ENCODE results near the gene CACNA1D.
"Not testable (repeated sequence)": the region's sequence is repeated elsewhere in the genome, so short reads cannot be mapped to it uniquely, and the experiment has no call there.

The CACNA1D gene

GRCh38 chr3:53530205-53530604 is 35.8 kb downstream of the CACNA1D start:
- DNase-seq (ENCODE audit: low spot score) = no peak

GRCh38 chr3:53531749-53532148 is 37.3 kb downstream of the CACNA1D start:
- DNase-seq (ENCODE audit: low spot score) = no peak

DNA sequence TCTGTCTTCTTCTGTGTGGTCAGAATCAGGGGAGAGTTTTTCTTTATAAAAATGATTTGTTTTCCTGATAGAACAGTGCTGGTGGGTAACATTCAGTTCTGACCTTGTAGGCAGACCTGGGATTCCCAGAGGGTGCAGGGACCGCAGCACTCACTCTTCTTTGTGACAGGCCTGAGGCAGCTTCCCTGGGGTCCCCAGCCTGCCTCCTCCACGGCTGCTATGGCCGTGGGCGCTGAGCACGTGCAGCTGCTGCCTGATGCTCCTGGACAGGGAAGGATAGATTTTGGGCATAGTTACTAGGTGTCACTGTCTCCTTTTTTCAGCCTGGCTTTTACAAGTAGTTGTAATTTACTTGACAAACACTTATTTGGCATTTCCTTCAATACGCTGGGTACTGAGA is 39.1 kb downstream of the CACNA1D start:
- no peak for DNase-seq (ENCODE audit: low spot score)

DNA sequence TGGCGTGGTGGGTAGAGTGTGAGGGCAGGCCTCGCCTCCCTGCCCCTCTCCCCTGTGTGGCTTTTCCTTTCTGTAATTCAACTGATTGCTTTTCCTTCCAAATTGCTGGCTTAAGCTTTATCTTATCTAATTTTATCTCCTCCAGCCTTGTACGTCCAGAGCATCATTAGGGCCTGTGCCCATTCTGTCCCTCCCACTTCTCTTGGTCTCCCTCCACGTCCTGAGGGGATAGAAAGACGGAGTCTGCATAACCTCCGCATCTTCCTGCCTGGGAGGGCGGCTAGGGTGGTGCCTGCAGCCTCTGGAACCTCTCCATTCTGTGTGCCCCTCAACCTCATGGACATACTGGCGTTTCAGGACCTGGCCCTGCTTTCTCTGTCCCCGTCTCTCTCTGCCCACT is 39.8 kb downstream of the CACNA1D start:
- no peak for DNase-seq (ENCODE audit: low spot score)

GRCh38 chr3:53534676-53535400 is 40.4 kb downstream of the CACNA1D start:
- no peak for DNase-seq (ENCODE audit: low spot score)

- no peak for DNase-seq (ENCODE audit: low spot score)
Observed at GRCh38 chr3:53536282-53536681, 41.9 kb downstream of the CACNA1D start.

- no peak for DNase-seq (ENCODE audit: low spot score)
Observed at GRCh38 chr3:53544357-53544756, 49.9 kb downstream of the CACNA1D start.

DNA sequence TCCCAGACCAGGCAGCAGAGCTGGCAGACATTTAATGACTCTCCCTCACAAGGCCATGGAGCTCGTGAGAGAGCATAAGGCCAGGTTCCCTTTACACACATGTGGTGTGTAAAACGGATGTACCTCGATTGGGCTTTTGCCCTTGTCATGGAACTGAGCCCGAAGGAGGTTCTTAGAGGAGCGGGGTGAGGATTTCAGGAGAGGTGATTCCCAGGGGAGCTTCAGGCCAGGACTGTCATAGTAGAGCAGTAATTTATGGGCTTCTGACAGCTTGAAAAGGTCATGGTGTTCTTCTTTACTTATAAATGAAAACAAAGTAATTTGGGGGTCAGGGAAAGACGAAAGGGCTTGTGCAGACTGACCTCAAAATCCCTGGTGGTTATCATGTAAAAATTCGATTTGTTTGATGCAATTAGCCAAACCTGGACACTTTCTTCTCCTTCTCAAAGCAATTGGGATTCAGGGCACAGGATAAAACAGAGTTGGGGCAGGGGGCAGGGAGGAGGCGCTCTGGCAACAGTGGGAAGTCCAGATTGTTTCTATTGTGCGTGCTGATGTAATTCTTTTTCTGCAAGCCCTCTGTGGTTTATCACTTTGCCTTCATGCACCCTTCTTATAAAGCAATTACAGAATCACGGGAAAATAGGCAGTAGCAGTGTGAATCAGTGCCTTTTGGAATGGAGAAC is 51.0 kb downstream of the CACNA1D start:
- no peak for DNase-seq (ENCODE audit: low spot score)

GRCh38 chr3:53545996-53546359 is 51.6 kb downstream of the CACNA1D start:
- DNase-seq (ENCODE audit: low spot score) = no peak

DNA sequence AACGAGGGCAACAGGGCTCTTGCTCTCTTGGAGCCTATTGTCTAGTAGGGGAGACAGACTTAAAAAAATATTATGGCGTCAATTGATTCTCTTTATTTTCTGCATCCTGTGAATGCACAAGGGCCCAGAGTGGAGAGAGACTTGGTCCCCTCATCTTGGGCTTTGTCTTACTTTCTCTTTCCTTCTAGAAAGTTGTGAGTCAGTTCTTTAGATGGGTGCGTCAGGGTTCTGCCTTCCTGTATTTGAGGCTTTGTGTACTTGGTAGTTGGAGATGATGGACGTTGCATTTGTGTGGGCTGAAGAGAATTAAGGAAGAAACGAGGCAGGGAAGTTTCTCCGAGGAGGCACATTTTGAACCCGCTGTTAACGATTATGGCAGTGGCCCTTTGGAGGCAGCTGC is 52.9 kb downstream of the CACNA1D start:
- no peak for DNase-seq (ENCODE audit: low spot score)

DNA sequence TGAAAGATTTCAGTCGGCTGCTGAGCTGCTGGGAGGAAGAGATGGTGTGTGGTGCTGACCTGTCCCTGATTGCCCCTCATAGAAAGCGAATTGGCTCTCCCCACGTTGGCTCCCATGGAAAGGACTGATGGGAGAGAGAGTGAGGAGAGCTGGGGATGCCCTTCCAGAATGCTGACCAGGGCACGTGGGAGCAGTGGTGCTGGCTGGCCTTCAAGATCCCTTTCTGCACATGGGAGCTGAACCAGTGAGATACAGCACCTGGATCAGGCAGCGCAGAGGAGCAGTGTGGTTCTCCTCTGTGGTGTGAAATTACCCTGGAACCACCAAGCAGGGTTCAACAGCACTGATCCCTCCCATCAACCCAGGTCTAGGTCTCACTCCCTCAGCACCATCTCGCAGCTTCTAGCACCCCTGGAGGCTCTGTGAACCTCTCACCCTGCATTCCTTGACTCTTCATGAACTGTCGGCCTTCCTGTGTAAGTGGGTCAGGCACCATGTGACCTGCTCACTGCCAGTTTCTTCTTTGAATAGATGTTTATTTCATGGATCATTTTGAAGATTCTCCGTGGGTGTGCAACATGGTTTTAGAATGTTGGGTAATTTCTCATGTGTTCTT is 55.7 kb downstream of the CACNA1D start:
- DNase-seq (ENCODE audit: low spot score) = no peak

DNA sequence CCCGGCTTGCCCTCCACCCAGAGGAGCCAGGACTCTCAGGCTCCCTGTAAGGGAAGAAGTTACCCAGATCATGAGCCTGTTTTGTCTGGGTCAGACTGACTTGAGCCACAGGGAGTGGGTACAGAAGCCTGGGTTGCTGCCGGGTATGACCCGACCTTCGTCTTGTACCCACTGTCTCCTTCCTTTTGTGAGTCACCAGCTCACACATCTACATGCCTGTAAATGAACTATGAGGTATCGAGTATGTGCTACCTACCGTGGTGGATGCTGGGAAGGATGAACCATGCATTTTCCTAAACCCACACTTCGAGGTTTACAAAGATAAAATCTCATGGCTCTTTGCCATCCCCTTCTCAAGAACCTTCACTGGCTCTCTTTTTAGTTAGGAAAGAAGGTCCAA is 56.9 kb downstream of the CACNA1D start:
- DNase-seq (ENCODE audit: low spot score) = no peak

GRCh38 chr3:53552730-53553129 is 58.3 kb downstream of the CACNA1D start:
- no peak for DNase-seq (ENCODE audit: low spot score)

DNA sequence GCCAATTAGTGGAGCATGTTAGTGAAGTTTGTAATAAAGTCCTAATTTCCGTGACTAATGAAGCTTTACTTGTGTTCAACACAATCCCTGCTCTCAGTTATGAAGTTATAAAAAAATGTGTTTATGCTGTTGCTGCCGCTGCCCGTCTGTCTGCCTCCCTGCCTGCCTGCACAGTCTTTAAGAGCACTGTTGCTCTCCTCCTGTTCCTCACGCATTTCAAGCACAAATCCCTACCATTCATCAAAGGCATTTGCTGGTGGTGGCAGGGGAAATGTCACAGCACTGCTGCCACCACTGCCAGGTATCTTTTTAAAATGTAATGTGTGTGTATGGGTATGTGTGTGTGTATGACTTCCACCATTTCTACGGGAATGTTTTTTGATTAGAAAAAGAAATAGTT is 58.8 kb downstream of the CACNA1D start:
- DNase-seq (ENCODE audit: low spot score) = no peak

- DNase-seq (ENCODE audit: low spot score) = no peak
Observed at GRCh38 chr3:53554559-53555067, 60.2 kb downstream of the CACNA1D start.

GRCh38 chr3:53555068-53555588 is 60.7 kb downstream of the CACNA1D start:
- DNase-seq (ENCODE audit: low spot score) = no peak

DNA sequence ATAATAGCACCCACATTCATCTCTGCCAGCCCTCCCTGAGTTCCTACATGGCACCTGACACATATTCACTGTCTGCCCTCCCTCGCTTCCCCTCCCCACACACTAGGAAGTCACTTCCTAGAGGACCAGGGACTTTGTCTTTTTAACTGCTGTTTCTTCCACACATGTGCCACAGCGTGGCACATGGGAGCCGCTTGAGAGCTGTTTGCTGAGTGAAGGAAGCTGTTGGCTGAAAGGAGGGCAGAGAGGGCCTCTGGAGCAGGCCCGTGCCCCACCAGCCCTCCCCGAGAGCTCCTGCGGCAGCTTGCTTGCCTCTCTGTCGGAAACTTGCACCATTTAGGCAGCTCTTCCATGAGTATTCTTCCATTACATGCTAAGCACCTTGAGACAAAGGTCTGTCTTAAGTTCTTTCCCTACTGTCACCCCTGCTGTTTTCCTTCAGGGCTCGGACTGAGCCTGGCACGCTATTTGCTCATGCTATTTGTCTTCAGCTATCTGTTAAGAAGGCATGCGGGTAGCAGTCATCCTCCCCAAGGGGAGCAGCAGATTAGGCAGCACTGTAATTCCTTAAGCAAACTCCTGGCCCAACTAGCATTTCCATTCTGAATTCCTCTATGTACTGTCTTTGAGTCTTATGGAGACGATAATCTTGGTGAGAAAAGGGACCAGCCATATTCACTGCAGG is 72.2 kb downstream of the CACNA1D start:
- DNase-seq (ENCODE audit: low spot score) = no peak

GRCh38 chr3:53570081-53570480 is 75.7 kb downstream of the CACNA1D start:
- DNase-seq (ENCODE audit: low spot score) = no peak

DNA sequence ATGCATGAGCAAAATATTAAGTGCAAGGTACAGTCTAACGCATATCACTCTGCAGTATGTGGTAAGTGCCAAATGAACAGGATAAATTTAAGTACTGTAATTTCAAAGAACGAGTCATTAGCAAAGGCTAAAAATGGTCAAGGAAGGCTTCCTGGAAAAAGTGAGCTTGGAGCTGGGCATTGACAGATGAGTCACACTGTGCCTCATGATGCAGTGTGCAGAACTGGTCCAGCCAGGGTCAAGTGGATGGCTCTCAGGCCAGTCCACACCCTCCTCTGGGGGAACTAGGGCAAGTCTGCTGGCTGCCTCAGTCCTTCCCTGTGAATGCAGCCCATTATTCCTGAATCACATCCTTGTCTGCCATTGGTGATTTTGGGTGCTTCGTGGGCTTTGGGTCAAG is 76.3 kb downstream of the CACNA1D start:
- no peak for DNase-seq (ENCODE audit: low spot score)

GRCh38 chr3:53571264-53571663 is 76.9 kb downstream of the CACNA1D start:
- DNase-seq (ENCODE audit: low spot score) = no peak

DNA sequence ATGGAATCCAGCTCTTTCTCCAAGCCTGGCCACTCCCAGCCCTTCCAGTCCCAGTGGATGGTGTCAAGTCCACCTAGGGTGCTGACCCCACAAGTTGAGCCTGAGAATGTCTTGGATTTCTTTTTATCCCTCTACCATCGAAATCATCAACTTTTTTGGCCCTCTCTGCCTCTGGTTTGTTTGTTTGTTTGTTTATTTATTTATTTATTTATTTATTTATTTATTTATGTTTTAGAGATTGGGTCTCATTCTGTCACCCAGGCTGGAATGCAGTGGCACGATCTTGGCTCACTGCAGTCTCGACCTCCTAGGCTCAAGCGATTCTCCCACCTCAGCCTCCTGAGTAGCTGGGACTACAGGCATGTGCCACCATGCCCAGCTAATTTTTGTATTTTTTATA is 77.8 kb downstream of the CACNA1D start:
- DNase-seq (ENCODE audit: low spot score) = not testable (repeated sequence)

DNA sequence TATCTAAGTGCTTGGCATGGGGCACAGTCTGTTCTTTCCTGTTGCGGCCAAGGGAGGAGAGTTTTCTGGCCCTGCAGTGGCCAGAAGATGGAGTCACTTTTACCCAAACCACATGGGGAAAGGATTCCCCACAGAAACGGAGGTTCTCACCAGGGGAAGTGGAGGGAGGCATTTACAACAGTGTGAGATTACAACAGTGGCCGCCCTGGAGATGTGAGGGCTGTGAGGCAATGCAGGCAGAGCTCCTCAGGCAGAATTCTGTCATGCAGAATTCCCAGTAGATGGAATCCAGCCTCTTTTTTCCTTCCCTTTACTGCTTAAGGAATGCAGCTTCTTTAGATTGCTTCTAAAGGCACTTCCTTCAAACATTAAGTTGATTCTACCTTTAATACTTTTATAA is 83.1 kb downstream of the CACNA1D start:
- no peak for DNase-seq (ENCODE audit: low spot score)

Measured in hematopoietic multipotent progenitor cell treated with erythropoietin and hydrocortisone succinate and interleukin-3 and kit ligand, for 17 days (in vitro differentiated cells).